Measurements from ENCODE around the gene PTP4A1.

- TF ChIP-seq POLR2AphosphoS5 (IDR thresholded peaks at IDR 0.05; ENCODE audit: low read depth, low read length) (no peak), POLR2A (IDR thresholded peaks at IDR 0.05; ENCODE audit: low read depth, low read length) (no peak), TAF1 (IDR thresholded peaks at IDR 0.05; ENCODE audit: borderline replicate concordance, low read depth, low read length) (no peak)
Observed at GRCh38 chr6:63546697-63547096, 25.6 kb upstream of the PTP4A1 start.

Measured in GM12892 (cell line).